HepG2 (cell line): ENCODE results near the gene CCDC83. TPM values are rescaled to one million over a fixed set of nuclear protein-coding genes. Genes with fewer than 3 reads are reported as not detected.

Experiments
- CENPT ChIP-seq: sonication (generic); formaldehyde crosslinking; IDR thresholded peaks from 2 replicates; pipeline ENCODE4 v1.8.0; 2022; ENCODE audit warnings: low read depth, mild to moderate bottlenecking, moderate library complexity, missing genetic modification reagents
- CREM ChIP-seq, 2 experiments: sonication (generic) in 1 of 2; formaldehyde crosslinking in 1 of 2; IDR thresholded peaks; 2 replicates each; pipeline versions ENCODE4 v1.4.0 to v1.6.1; 2016 to 2020; ENCODE audit warnings: antibody characterized with exemption in 1 of 2, mild to moderate bottlenecking in 1 of 2, missing genetic modification reagents in 1 of 2
- FLYWCH1 ChIP-seq: sonication (generic); formaldehyde crosslinking; IDR thresholded peaks from 2 replicates; pipeline ENCODE4 v1.8.1; 2023; ENCODE audit warnings: mild to moderate bottlenecking, missing genetic modification reagents
- JUN ChIP-seq: sonication (generic); formaldehyde crosslinking; IDR thresholded peaks from 2 replicates; pipeline ENCODE4 v1.4.0; 2020; ENCODE audit warnings: mild to moderate bottlenecking, missing genetic modification reagents
- NR3C1 ChIP-seq: sonication (generic); formaldehyde crosslinking; IDR thresholded peaks from 2 replicates; pipeline ENCODE4 v1.4.0; 2020; ENCODE audit warnings: missing genetic modification reagents
- PCBP2 ChIP-seq: fragments of 200-400 bp; formaldehyde crosslinking; optimal IDR thresholded peaks from 2 replicates; pipeline ENCODE3; 2018; ENCODE audit warnings: low read length, low read depth; ENCODE audit not compliant: poor library complexity, severe bottlenecking
- TMF1 ChIP-seq: sonication (generic); formaldehyde crosslinking; IDR thresholded peaks from 2 replicates; pipeline ENCODE4 v1.8.1; 2022; ENCODE audit warnings: low read depth, missing genetic modification reagents
- ZBTB21 ChIP-seq: sonication (generic); formaldehyde crosslinking; IDR thresholded peaks from 2 replicates; pipeline ENCODE4 v1.4.0; 2020; ENCODE audit warnings: missing genetic modification reagents
- ZBTB7A ChIP-seq: sonication (generic); formaldehyde crosslinking; IDR thresholded peaks from 2 replicates; pipeline ENCODE4 v1.8.0; 2022; ENCODE audit warnings: mild to moderate bottlenecking, missing genetic modification reagents
- ZNF331 ChIP-seq: sonication (generic); formaldehyde crosslinking; IDR thresholded peaks from 2 replicates; pipeline ENCODE4 v1.4.0; 2020; ENCODE audit warnings: missing genetic modification reagents
- ZNF34 ChIP-seq: sonication (generic); formaldehyde crosslinking; IDR thresholded peaks from 2 replicates; pipeline ENCODE4 v1.4.0; 2020; ENCODE audit warnings: mild to moderate bottlenecking, missing genetic modification reagents, borderline replicate concordance
- ZNF780A ChIP-seq: sonication (generic); formaldehyde crosslinking; IDR thresholded peaks from 2 replicates; pipeline ENCODE4 v1.8.0; 2022; ENCODE audit warnings: mild to moderate bottlenecking, missing genetic modification reagents, moderate library complexity
- polyA plus RNA-seq, 8 experiments: library from polyadenylated mRNA; depleted of rRNA in 3 of 8; stranded (reverse) in 7 of 8; unstranded in 1 of 8; fragments of >200 nt; fragmentation: Illumina TruSeq in 4 of 8; extraction: Trizol in 4 of 8; gene quantifications; 2 replicates each; pipeline versions ENCODE4 v1.2.1 to v1.2.3, GENCODE V29; 2011 to 2016; ENCODE audit warnings: low read depth in 4 of 8, missing spikeins in 1 of 8, mixed read lengths in 1 of 8; ENCODE audit not compliant: insufficient read depth in 1 of 8
- total RNA-seq, 5 experiments: library from RNA; depleted of rRNA; stranded (reverse); fragments of >200 nt; fragmentation: Illumina TruSeq; extraction: Trizol; gene quantifications; 2 replicates each; pipeline ENCODE4 v1.2.3, GENCODE V29; 2016; ENCODE audit warnings: low read depth in 1 of 5
- TF ChIP-seq, protein P1 (sequence below): sonication (generic); formaldehyde crosslinking; IDR thresholded peaks from 2 replicates; pipeline ENCODE4 v1.4.0; 2020; ENCODE audit warnings: missing genetic modification reagents, borderline replicate concordance
- TF ChIP-seq, protein P2 (sequence below): sonication (generic); formaldehyde crosslinking; IDR thresholded peaks from 2 replicates; pipeline ENCODE4 v1.5.0; 2020; ENCODE audit warnings: missing genetic modification reagents
- TF ChIP-seq, protein P3 (sequence below): sonication (generic); formaldehyde crosslinking; IDR thresholded peaks from 2 replicates; pipeline ENCODE4 v1.5.0; 2020; ENCODE audit warnings: missing genetic modification reagents
- TF ChIP-seq, protein P4 (sequence below): sonication (generic); formaldehyde crosslinking; IDR thresholded peaks from 2 replicates; pipeline ENCODE4 v1.5.1; 2020; ENCODE audit warnings: mild to moderate bottlenecking, moderate library complexity, missing genetic modification reagents
- TF ChIP-seq, protein P5 (sequence below): sonication (generic); formaldehyde crosslinking; IDR thresholded peaks from 2 replicates; pipeline ENCODE4 v1.4.0; 2020; ENCODE audit warnings: missing genetic modification reagents
- TF ChIP-seq, protein P6 (sequence below): sonication (generic); formaldehyde crosslinking; IDR thresholded peaks from 2 replicates; pipeline ENCODE4 v1.4.0; 2020; ENCODE audit warnings: mild to moderate bottlenecking, low read depth, missing genetic modification reagents

The CCDC83 gene
- total and polyA plus RNA-seq, 2 of the 13 experiments (the other 11 are each of a cell fraction or from before 2014, with no cell fraction given), result not detected

DNA sequence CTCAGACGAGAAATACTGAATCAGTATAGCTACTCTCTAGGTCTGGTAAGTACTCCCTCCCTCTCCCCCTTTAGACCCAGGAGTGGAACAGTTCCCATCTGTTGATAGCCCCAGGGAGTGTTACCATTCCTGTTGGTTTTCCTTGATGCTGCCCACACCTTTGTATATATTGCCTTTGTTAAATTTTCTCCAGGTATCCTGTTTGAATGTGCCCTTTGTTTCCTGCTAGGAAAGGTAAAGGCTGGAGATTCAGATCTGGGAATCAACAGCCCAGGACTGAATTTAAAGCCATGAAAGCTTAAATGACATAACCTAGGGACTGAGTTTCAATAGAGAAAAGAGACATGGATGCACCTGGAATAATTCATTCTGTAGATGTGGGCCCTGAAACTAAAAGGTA is 68.3 kb downstream of the CCDC83 start (continued):
- TF ChIP-seq, protein P1, sequence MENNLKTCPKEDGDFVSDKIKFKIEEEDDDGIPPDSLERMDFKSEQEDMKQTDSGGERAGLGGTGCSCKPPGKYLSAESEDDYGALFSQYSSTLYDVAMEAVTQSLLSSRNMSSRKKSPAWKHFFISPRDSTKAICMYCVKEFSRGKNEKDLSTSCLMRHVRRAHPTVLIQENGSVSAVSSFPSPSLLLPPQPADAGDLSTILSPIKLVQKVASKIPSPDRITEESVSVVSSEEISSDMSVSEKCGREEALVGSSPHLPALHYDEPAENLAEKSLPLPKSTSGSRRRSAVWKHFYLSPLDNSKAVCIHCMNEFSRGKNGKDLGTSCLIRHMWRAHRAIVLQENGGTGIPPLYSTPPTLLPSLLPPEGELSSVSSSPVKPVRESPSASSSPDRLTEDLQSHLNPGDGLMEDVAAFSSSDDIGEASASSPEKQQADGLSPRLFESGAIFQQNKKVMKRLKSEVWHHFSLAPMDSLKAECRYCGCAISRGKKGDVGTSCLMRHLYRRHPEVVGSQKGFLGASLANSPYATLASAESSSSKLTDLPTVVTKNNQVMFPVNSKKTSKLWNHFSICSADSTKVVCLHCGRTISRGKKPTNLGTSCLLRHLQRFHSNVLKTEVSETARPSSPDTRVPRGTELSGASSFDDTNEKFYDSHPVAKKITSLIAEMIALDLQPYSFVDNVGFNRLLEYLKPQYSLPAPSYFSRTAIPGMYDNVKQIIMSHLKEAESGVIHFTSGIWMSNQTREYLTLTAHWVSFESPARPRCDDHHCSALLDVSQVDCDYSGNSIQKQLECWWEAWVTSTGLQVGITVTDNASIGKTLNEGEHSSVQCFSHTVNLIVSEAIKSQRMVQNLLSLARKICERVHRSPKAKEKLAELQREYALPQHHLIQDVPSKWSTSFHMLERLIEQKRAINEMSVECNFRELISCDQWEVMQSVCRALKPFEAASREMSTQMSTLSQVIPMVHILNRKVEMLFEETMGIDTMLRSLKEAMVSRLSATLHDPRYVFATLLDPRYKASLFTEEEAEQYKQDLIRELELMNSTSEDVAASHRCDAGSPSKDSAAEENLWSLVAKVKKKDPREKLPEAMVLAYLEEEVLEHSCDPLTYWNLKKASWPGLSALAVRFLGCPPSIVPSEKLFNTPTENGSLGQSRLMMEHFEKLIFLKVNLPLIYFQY (CRISPR knock-in tag), result peak; percentile 31; the same call in 1 of the 2 replicates
- TF ChIP-seq, protein P2, sequence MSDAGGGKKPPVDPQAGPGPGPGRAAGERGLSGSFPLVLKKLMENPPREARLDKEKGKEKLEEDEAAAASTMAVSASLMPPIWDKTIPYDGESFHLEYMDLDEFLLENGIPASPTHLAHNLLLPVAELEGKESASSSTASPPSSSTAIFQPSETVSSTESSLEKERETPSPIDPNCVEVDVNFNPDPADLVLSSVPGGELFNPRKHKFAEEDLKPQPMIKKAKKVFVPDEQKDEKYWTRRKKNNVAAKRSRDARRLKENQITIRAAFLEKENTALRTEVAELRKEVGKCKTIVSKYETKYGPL (CRISPR knock-in tag), result no peak
- no peak for TF ChIP-seq TMF1
- TF ChIP-seq CREM (IDR thresholded peaks at IDR 0.05), result peak; percentile 44; the same call in 1 of the 2 replicates
- no peak for TF ChIP-seq CREM (CRISPR knock-in tag; IDR thresholded peaks at IDR 0.05)
- TF ChIP-seq, protein P3, sequence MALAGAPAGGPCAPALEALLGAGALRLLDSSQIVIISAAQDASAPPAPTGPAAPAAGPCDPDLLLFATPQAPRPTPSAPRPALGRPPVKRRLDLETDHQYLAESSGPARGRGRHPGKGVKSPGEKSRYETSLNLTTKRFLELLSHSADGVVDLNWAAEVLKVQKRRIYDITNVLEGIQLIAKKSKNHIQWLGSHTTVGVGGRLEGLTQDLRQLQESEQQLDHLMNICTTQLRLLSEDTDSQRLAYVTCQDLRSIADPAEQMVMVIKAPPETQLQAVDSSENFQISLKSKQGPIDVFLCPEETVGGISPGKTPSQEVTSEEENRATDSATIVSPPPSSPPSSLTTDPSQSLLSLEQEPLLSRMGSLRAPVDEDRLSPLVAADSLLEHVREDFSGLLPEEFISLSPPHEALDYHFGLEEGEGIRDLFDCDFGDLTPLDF, result no peak
- no peak for TF ChIP-seq ZBTB21
- no peak for TF ChIP-seq ZBTB7A (CRISPR knock-in tag)
- TF ChIP-seq, protein P4, sequence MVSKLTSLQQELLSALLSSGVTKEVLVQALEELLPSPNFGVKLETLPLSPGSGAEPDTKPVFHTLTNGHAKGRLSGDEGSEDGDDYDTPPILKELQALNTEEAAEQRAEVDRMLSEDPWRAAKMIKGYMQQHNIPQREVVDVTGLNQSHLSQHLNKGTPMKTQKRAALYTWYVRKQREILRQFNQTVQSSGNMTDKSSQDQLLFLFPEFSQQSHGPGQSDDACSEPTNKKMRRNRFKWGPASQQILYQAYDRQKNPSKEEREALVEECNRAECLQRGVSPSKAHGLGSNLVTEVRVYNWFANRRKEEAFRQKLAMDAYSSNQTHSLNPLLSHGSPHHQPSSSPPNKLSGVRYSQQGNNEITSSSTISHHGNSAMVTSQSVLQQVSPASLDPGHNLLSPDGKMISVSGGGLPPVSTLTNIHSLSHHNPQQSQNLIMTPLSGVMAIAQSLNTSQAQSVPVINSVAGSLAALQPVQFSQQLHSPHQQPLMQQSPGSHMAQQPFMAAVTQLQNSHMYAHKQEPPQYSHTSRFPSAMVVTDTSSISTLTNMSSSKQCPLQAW (CRISPR knock-in tag), result peak; percentile 87
- no peak for TF ChIP-seq JUN (CRISPR knock-in tag)
- TF ChIP-seq ZNF34 (CRISPR knock-in tag), result no peak
- TF ChIP-seq PCBP2, result no peak
- no peak for TF ChIP-seq NR3C1 (CRISPR knock-in tag)
- peak; percentile 57; the same call in 1 of the 2 replicates for TF ChIP-seq ZNF331 (CRISPR knock-in tag)
- TF ChIP-seq, protein P5, sequence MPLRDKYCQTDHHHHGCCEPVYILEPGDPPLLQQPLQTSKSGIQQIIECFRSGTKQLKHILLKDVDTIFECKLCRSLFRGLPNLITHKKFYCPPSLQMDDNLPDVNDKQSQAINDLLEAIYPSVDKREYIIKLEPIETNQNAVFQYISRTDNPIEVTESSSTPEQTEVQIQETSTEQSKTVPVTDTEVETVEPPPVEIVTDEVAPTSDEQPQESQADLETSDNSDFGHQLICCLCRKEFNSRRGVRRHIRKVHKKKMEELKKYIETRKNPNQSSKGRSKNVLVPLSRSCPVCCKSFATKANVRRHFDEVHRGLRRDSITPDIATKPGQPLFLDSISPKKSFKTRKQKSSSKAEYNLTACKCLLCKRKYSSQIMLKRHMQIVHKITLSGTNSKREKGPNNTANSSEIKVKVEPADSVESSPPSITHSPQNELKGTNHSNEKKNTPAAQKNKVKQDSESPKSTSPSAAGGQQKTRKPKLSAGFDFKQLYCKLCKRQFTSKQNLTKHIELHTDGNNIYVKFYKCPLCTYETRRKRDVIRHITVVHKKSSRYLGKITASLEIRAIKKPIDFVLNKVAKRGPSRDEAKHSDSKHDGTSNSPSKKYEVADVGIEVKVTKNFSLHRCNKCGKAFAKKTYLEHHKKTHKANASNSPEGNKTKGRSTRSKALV, result no peak
- no peak for TF ChIP-seq CENPT
- TF ChIP-seq ZNF780A (CRISPR knock-in tag), result no peak
- TF ChIP-seq FLYWCH1 (CRISPR knock-in tag), result no peak
- TF ChIP-seq, protein P6, sequence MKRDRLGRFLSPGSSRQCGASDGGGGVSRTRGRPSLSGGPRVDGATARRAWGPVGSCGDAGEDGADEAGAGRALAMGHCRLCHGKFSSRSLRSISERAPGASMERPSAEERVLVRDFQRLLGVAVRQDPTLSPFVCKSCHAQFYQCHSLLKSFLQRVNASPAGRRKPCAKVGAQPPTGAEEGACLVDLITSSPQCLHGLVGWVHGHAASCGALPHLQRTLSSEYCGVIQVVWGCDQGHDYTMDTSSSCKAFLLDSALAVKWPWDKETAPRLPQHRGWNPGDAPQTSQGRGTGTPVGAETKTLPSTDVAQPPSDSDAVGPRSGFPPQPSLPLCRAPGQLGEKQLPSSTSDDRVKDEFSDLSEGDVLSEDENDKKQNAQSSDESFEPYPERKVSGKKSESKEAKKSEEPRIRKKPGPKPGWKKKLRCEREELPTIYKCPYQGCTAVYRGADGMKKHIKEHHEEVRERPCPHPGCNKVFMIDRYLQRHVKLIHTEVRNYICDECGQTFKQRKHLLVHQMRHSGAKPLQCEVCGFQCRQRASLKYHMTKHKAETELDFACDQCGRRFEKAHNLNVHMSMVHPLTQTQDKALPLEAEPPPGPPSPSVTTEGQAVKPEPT (CRISPR knock-in tag), result no peak
